PC-3 (cell line): ENCODE data around the gene ZWILCH. TPM values are rescaled to one million over a fixed set of nuclear protein-coding genes. Genes with fewer than 3 reads are reported as not detected.
A peak's percentile ranks its signal among the peaks of the same experiment; 100 is the strongest.

Experiments used
- ATAC-seq: fragments of 200-7000 bp; cut with Tn5 transposase; 2 replicates; pipeline ENCODE4 v1.9.1; 2020; ENCODE audit warnings: mild to moderate bottlenecking, moderate library complexity
- BruUV-seq: library from RNA; stranded (reverse); fragments of 400-500 nt; replicated peaks from 2 replicates; lab custom pipeline; 2021; lab: Mats Ljungman, UMichigan
- CTCF ChIA-PET: fragments of 300-600 bp; sonication (Branson Sonifier 250); formaldehyde crosslinking; loops from one replicate; lab custom pipeline; 2022; ENCODE audit warnings: antibody characterized with exemption; lab: Charles Lee
- POLR2A ChIA-PET: fragments of 300-600 bp; sonication (Branson Sonifier 250); formaldehyde crosslinking; loops from one replicate; lab custom pipeline; 2022; ENCODE audit warnings: antibody characterized with exemption; ENCODE audit not compliant: unreplicated experiment; lab: Charles Lee
- DNase-seq: peaks from one replicate; pipeline ENCODE4 v3.0.0-alpha.2; 2015
- H2AFZ ChIP-seq: fragments of 300-600 bp; sonication (generic); 2 replicates; pipeline ENCODE4 v1.6.0; 2016; ENCODE audit warnings: antibody characterized with exemption, low read length
- H3F3A ChIP-seq: fragments of 300-600 bp; sonication (generic); one replicate; pipeline ENCODE4 v1.6.0; 2017; ENCODE audit warnings: antibody characterized with exemption, low read length, control low read depth, mild to moderate bottlenecking; ENCODE audit not compliant: unreplicated experiment
- H3K27ac ChIP-seq: fragments of 300-600 bp; sonication (generic); 2 replicates; pipeline ENCODE4 v1.5.1; 2016; ENCODE audit warnings: mild to moderate bottlenecking, low read length
- H3K27me3 ChIP-seq: fragments of 300-600 bp; sonication (generic); 2 replicates; pipeline ENCODE4 v1.6.1; 2016; ENCODE audit warnings: low read length, mixed read lengths
- H3K36me3 ChIP-seq: fragments of 300-600 bp; sonication (generic); 2 replicates; pipeline ENCODE4 v1.6.1; 2016; ENCODE audit warnings: low read depth, mixed run types, low read length, mixed read lengths
- H3K4me1 ChIP-seq: fragments of 300-600 bp; sonication (generic); 2 replicates; pipeline ENCODE4 v1.5.1; 2016; ENCODE audit warnings: low read length; ENCODE audit not compliant: insufficient read depth
- H3K4me2 ChIP-seq: fragments of 300-600 bp; sonication (generic); 2 replicates; pipeline ENCODE4 v1.6.0; 2016; ENCODE audit warnings: low read length
- H3K4me3 ChIP-seq: fragments of 300-600 bp; sonication (generic); 2 replicates; pipeline ENCODE4 v1.5.1; 2016; ENCODE audit warnings: mild to moderate bottlenecking, low read length, mixed read lengths
- H3K79me2 ChIP-seq: fragments of 300-600 bp; sonication (generic); 2 replicates; pipeline ENCODE4 v1.6.1; 2017; ENCODE audit warnings: low read length, mixed read lengths
- H3K9ac ChIP-seq: fragments of 300-600 bp; sonication (generic); 2 replicates; pipeline ENCODE4 v1.6.0; 2016; ENCODE audit warnings: mild to moderate bottlenecking, low read length
- H3K9me2 ChIP-seq: fragments of 300-600 bp; sonication (generic); replicated peaks from 2 replicates; pipeline ENCODE4 v1.6.1; 2016; ENCODE audit warnings: mixed run types, low read length, mixed read lengths
- H3K9me3 ChIP-seq: fragments of 300-600 bp; sonication (generic); 2 replicates; pipeline ENCODE4 v1.6.1; 2016; ENCODE audit warnings: low read length, mixed read lengths
- H4K20me1 ChIP-seq: fragments of 300-600 bp; sonication (generic); 2 replicates; pipeline ENCODE4 v1.6.1; 2016; ENCODE audit warnings: low read length, mixed read lengths
- CTCF ChIP-seq: fragments of 300-600 bp; sonication (generic); conservative IDR thresholded peaks from 2 replicates; pipeline ENCODE4 v1.5.1; 2017; ENCODE audit warnings: antibody characterized with exemption, low read depth, mild to moderate bottlenecking, low read length
- EZH2 ChIP-seq: fragments of 300-600 bp; sonication (generic); IDR thresholded peaks from one replicate; pipeline ENCODE4 v1.6.1; 2017; ENCODE audit warnings: antibody characterized with exemption, mild to moderate bottlenecking, low read length; ENCODE audit not compliant: unreplicated experiment
- EZH2phosphoT487 ChIP-seq: fragments of 300-600 bp; sonication (generic); IDR thresholded peaks from 2 replicates; pipeline ENCODE4 v1.6.1; 2018; ENCODE audit warnings: mild to moderate bottlenecking, antibody characterized with exemption, low read length, borderline replicate concordance
- intact Hi-C: fragments of 100-400 bp; cut with micrococcal nuclease; formaldehyde crosslinking; loops from 2 replicates; pipeline ENCODE4 v1.9.0; 2023
- total RNA-seq: library from RNA; depleted of rRNA; stranded (reverse); fragments of >200 nt; gene quantifications from 2 replicates; pipeline ENCODE4 v1.2.3, GENCODE V29; 2014

The ZWILCH gene
- total RNA-seq, 1 experiment from 2014 or later = 18.1 TPM

GRCh38 chr15:66496951-66497501 lies 8.1 kb upstream of the ZWILCH start:
- TSS peak; percentile 4 for BruUV-seq
- ATAC-seq = peak; percentile 18
- TF ChIP-seq EZH2phosphoT487 = no peak
- no peak for TF ChIP-seq EZH2
- peaks cover 8% of the 10 kb centered on the region for H3K4me1 ChIP-seq
- H4K20me1 ChIP-seq = peaks cover 25% of the 10 kb centered on the region
- peak overlapping the region; percentile 79 for H3K27ac ChIP-seq
- peak overlapping the region; percentile 92 for H3K9ac ChIP-seq
- H3K9me2 ChIP-seq = no peaks in the 10 kb centered on the region
- H3K36me3 ChIP-seq = peaks cover 39% of the 10 kb centered on the region
- peaks cover 35% of the 10 kb centered on the region for H3K79me2 ChIP-seq
- H3F3A ChIP-seq = peaks cover 21% of the 10 kb centered on the region
- H2AFZ ChIP-seq = peak overlapping the region; percentile 68
- H3K4me3 ChIP-seq = peak overlapping the region; percentile 90
- H3K27me3 ChIP-seq = no peaks in the 10 kb centered on the region
- DNase-seq = no peak
- H3K4me2 ChIP-seq = peak overlapping the region; percentile 97
- POLR2A ChIA-PET = no interaction called here
- no peaks in the 10 kb centered on the region for H3K9me3 ChIP-seq
- intact Hi-C loops = loop anchor here (1.0 kb wide), 1 partner anchor 111 kb away; the partner anchor contains the start of gene MAP2K1
- CTCF ChIA-PET = interaction anchor here (1.3 kb wide), 1 partner anchor 109 kb away, joined by 3 read pairs; no protein-coding TSS in a partner anchor

- H3K4me1 ChIP-seq = peaks cover 15% of the 10 kb centered on the region
- H4K20me1 ChIP-seq = peaks cover 33% of the 10 kb centered on the region
- H3F3A ChIP-seq = peaks cover 29% of the 10 kb centered on the region
- H3K9ac ChIP-seq = peak within 1 kb of the TSS; percentile 92
- no peaks in the 10 kb centered on the region for H3K9me2 ChIP-seq
- peak within 1 kb of the TSS; percentile 97 for H3K4me2 ChIP-seq
- intact Hi-C loops = loop anchor here (1.0 kb wide), 1 partner anchor 111 kb away; the partner anchor contains the start of gene MAP2K1
- no peaks in the 10 kb centered on the region for H3K9me3 ChIP-seq
- peaks cover 43% of the 10 kb centered on the region for H3K79me2 ChIP-seq
- H3K36me3 ChIP-seq = peaks cover 45% of the 10 kb centered on the region
- POLR2A ChIA-PET = interaction anchor here (0.7 kb wide), 1 partner anchor 206 kb away, joined by 4 read pairs; no protein-coding TSS in a partner anchor
- no peak for TF ChIP-seq EZH2phosphoT487
- TF ChIP-seq CTCF = peak; percentile 92
- ATAC-seq (peak; percentile 84), DNase-seq (peak; percentile 93)
- peak within 1 kb of the TSS; percentile 68 for H2AFZ ChIP-seq
- peak within 1 kb of the TSS; percentile 90 for H3K4me3 ChIP-seq
- H3K27me3 ChIP-seq = no peaks in the 10 kb centered on the region
- CTCF ChIA-PET = interaction anchor here (0.6 to 1.3 kb wide), 5 partner anchors 71 to 146 kb away, joined by 3 read pairs; partner anchors contain the start of gene MAP2K1
- no TSS peak for BruUV-seq
- peak within 1 kb of the TSS; percentile 79 for H3K27ac ChIP-seq
These were observed 7.3 kb upstream of the ZWILCH start, which contains the start of gene SNAPC5 for GRCh38 chr15:66497502-66498455. Gene SNAPC5, minus strand, starts transcription at chr15:66497762. Its CDS starts 31 bp downstream, at chr15:66497731.
